Cardiac septum (tissue), 1 donor: ENCODE results near the gene CAMK1. TPM values are rescaled to one million over a fixed set of nuclear protein-coding genes. Genes with fewer than 3 reads are reported as not detected.

Experiments used
- DNase-seq: peaks from one replicate; pipeline ENCODE4 v3.0.0-alpha.2; 2020; ENCODE audit warnings: low spot score
- intact Hi-C: fragments of 100-400 bp; cut with DNase I; formaldehyde crosslinking; loops from one replicate; pipeline ENCODE4 v1.14.0; 2022
- long read RNA-seq: library from polyadenylated mRNA; unstranded; transcript quantifications from one replicate; pipeline ENCODE4 v2.0.0, GENCODE V29; 2021
- total RNA-seq: library from RNA; stranded (reverse); fragmentation: NEBNext Ultra II Directional; extraction: Animal tissue kit (Norgen Biotek cat#: 25700); gene quantifications from one replicate; pipeline ENCODE4 v1.2.1, GENCODE V29; 2021
- donor health status: DM: no; HTN: no; CAD: no.

The CAMK1 gene
- total RNA-seq, result 10.0 TPM
- long read RNA-seq, transcript CAMK1-201 (12 exons, 1,488 nt), result major isoform, 9 of 19 reads
- long read RNA-seq, partial matches to known transcripts, result 2 of 19 reads
- long read RNA-seq, other reads (novel, unspliced or antisense), result 8 of 19 reads

DNA sequence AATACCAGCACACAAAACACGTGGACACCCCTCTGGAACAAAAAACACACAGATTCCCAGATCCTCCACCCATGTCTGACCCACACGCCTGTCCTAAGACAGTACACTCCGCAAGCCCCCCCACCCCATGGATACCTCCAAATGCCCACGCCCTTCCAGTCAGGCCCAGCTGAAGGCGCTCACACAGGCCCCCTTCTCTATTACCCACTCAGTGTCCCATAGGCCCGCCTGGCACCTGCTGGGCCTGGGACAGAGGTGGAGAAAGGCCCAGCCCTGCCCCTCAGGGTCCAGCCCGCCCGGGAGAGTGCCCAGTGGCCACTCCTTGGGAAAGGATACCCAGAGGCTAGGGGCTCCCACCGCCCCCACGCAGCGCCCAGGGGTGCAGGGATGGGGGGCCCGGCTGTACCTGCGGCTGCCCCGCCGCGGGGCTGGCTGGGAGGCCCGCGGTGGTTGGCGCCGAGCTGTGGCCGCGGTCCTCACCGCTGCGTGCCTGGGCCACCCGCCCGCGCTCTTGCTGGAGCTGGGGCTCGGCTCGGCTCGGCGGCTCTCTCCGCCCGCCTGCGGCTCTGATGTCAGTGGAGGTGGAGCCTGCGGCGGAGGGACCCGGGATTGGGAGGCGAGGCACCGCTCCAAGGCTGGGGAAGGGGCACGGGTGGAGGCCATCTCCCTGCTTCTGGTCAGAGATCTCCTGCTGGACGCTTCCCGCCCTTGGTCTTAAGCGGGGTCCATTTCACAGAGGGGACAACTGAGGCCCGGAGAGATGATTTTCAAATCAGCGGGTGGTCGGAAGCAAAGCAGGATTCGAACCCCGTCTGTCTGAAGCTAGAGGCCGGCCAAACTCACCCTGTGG lies at the start of gene CAMK1:
CAMK1 (minus strand) TSS at position 522 of the 850 bp plus-strand sequence. CDS start 2,198 bp downstream, outside the sequence.
- DNase-seq, result peak; percentile 91
- intact Hi-C loops, result loop anchor here (2.0 kb wide), 1 partner anchor 19 kb away; no protein-coding TSS in a partner anchor

DNA sequence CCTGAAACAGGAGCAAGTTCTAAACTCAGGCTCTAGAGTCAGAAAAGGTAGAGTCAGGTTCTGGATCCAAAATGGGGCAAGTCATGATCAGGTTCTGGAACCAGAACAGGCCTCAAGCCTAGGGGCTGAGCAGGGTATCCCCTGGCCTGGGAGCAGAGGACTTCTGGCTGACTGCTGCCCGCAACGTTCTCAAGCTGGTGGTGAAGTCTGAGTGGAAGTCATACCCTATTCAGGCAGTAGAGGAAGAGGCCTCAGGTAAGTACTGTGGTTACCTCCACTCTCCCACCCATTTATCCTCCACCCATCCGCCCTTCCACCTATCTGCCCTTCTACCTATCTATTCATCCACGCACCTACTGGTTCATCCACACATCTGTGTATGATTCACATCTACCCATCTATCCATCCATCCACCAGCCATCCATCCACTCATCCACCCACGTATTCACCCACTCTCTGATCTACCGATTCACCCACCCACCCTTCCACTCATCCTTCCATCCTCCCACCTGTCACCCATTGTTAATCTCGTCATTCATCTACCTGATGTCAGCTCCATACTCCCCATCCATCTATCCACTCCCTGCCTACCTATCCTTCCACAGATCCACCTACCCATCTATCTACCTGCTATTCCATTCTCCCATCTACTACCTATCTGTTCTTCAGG lies 49.1 kb upstream of the CAMK1 start:
- intact Hi-C loops, result no loop called here
- no peak for DNase-seq

DNA sequence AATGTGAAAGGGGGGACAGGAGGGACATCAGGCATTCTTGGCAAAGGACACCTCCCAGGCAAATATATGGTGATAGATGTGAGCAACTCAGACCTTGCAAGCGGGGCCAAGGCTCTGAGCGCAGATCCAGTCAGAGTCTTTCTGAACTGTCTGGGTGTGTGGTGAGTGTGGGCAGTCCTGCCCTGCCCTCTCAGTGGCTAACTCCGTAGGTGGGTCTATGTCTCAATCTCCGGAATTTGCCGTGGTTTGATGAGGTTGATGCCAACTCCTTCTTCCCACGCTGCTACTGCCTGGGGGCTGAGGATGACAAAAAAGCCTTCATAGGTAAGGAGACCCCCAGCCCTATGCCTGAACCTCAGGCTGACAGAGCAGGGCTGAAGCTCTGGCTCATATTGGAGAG lies 47.7 kb upstream of the CAMK1 start:
- intact Hi-C loops, result no loop called here
- no peak for DNase-seq

DNA sequence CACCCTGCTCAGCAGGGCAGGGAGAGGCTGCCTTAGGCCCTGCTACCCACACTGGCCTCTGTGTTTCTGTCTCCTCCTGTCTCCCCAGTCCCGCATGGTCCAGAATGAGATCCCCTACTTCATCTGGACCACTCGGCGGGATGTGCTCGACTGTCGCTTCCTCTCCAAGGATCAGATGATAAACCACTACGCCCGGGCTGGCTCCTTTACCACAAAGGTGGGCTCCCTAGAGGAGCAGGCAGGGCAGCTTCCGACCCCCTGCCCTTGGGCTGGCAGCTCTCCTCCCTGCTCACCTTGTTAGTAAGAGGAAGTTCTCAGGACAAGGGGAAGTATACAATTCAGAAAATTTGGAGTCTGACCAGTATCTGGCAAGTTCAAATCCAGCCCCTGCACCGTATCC lies 46.2 kb upstream of the CAMK1 start:
- intact Hi-C loops, result no loop called here

DNA sequence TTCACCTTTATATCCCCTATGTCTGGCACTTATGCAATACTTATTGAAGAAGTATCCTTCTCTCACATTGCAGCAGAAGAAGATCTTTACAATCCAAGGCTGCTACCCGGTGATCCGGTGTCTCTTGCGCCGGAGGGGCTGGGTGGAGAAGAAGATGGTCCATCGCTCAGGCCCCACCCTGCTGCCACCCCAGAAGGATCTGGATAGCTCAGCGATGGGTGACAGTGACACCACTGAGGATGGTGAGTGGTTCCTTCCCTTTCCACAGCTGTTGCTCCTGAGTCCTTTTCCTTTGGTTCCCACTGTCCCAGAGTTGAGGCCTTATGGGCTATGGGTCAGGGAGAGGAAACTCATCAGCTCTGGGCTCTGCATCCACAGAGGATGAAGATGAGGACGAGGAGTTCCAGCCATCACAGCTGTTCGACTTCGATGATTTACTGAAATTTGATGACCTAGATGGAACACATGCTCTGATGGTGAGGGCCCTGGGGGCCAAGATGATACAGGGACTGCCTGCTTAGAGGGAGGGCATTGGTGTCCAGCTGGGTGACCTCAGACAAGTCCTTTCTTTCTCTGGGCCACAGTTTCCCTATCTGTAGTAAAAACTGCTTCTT lies 43.2 kb upstream of the CAMK1 start:
- no peak for DNase-seq
- intact Hi-C loops, result no loop called here

More for the DNA sequence above, 46.2 kb upstream of the CAMK1 start:
- DNase-seq, result no peak

DNA sequence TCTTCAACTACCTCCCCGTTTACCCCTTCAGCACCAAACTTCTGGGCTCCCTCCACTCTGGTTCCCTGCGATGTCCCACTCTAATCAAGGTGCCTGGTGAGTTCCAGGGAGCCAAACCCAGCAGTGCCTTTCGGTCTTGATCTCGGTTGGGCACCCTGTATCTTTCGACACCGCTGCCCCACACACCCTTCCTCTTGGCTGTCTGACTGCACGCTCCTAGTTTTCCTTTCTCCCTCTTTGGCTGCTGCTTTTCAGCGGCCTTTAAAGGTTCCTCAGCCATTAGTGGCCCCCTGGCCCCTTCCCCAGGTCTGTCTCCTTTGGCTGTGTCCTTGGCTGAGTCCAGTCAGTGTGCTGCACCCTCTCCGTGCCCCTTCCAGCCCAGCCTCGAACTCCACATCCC lies 41.1 kb upstream of the CAMK1 start:
- DNase-seq, result no peak
- intact Hi-C loops, result loop anchor here (1.0 kb wide), 1 partner anchor 19 kb away; the partner anchor contains the start of gene TADA3

DNA sequence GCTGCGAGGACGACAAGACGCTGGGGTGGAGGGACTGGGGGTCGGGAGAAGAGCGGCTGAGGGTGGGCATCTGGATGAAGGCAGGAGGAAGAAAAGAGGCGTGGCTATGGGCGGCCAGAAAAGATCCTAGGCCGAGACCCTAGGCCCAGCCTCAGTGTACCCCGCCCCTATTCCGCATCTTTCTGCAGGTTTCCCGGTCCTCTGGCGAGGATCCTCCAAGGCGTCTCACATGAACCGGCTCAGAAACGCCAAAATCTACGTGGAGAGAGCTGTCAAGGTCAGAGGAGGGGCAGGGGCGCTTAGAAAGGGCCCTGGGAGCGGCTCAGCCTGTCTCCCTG lies 40.7 kb upstream of the CAMK1 start:
- DNase-seq, result no peak
- intact Hi-C loops, result loop anchor here (1.0 kb wide), 1 partner anchor 18 kb away; the partner anchor contains the start of gene TADA3

DNA sequence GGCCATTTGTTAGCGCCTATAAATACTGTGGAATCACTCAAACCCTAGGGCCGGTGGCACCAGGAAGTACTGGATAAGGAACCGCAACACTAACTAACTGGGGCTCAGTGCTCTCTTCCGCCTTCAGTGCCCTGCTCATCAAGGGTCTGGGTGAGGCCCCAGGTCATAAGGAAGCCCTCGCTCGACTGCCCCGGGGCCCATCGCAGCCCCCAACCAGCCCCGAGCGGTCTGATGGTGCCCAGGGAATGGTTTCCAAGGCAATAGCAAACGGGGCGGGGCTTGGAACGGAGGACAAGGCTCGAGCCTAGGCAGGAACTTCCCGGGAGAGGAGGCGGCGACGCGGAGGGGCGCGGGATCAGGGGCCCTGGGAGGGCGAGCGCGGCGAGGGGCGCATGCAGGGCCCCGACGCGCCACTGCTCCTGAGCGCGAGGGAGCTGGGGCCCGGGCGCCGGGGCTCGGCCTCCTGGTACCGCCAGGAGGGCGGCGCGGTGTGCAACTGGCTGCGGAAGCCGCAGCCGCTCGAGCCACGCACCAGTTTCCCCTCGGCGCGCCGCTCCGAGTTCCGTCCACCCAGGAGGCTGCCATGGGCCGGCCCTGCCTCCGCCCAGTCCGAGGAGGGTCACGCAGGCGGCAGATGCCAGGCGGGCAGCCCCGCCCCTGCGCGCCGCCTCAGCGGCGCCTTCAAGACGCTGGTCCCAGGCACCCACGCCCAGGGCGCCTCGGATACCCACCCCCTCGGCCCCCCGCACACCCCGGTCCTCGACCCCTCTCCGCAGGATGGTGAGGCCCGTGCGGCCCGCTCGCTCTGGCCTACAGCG lies 40.1 kb upstream of the CAMK1 start, which contains the start of gene TTLL3:
TTLL3 (plus strand) TSS at position 648 of the 818 bp plus-strand sequence. CDS start 400 bp downstream, outside the sequence.
- DNase-seq, result peak; percentile 89
- intact Hi-C loops, result loop anchor here (1.0 kb wide), 1 partner anchor 18 kb away; the partner anchor contains the start of gene TADA3

DNA sequence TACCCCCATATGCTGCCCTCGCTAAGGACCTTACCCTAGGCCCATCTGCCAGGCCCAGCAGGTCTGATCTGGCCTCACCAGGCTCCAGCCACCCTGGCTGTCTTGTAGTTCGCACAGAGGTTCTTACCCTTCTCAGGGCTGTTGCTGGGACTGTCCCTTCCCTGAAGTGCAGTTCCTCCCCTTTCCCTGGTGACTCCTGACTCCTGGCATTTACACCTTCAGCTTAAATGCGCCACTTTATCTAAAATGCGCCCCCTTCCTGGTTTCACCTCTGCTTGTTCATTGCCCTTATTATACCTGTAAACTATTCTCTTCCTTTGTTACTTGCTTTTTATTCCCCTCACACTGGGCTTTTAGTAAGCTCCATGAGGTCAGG lies 39.5 kb upstream of the CAMK1 start:
- no peak for DNase-seq
- intact Hi-C loops, result no loop called here

DNA sequence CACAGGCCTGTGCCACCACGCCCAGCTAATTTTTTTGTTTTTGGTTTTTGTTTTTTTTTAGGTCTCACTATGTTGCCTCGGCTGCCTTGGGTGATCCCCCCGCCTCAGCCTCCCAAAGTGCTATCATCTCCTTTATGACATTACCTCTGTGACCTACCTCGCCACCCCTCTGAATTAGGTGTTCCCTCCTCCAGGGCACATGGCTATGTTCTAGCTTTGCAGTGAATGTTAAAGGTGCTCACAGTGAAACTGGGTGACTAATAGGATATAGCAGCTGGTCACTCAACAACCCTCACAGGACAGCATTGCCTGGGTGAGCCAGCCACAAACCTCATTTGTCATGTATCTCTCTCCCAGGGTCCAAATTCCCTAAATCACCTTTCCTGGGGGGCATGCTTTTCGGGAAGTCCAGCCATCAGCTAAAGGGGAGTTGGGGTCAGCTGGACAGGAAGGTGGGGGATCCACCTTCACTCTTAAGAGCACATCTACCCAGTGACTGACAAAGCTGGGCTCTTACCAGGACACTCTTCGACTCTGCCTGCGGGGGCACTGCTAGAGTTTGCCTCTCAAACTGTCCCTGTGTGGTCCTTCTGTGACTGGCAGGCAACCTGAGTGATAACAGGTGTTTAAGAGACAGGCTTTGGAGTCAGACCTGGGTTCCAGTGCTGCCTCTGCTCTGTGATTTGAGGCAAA lies 38.7 kb upstream of the CAMK1 start:
- DNase-seq, result no peak

DNA sequence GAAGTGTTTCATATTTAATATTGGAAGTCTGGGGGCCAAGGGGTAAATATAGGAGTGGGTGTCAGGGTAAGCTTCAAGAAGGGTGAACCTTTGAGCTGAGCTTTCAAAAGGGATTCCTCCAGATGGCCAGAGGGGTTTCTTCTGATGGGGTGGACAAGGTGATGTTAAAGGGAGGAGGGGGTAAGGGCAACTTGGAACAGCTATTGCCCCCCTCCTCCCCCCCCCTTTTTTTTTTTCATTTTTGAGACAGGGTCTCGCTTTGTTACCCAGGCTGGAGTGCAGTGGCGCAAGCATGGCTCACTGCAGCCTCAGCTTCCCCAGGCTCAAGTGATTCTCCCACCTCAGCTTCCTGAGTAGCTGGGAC lies 38.2 kb upstream of the CAMK1 start:
- intact Hi-C loops, result no loop called here
- no peak for DNase-seq

More for the DNA sequence above, 38.7 kb upstream of the CAMK1 start:
- intact Hi-C loops, result no loop called here

DNA sequence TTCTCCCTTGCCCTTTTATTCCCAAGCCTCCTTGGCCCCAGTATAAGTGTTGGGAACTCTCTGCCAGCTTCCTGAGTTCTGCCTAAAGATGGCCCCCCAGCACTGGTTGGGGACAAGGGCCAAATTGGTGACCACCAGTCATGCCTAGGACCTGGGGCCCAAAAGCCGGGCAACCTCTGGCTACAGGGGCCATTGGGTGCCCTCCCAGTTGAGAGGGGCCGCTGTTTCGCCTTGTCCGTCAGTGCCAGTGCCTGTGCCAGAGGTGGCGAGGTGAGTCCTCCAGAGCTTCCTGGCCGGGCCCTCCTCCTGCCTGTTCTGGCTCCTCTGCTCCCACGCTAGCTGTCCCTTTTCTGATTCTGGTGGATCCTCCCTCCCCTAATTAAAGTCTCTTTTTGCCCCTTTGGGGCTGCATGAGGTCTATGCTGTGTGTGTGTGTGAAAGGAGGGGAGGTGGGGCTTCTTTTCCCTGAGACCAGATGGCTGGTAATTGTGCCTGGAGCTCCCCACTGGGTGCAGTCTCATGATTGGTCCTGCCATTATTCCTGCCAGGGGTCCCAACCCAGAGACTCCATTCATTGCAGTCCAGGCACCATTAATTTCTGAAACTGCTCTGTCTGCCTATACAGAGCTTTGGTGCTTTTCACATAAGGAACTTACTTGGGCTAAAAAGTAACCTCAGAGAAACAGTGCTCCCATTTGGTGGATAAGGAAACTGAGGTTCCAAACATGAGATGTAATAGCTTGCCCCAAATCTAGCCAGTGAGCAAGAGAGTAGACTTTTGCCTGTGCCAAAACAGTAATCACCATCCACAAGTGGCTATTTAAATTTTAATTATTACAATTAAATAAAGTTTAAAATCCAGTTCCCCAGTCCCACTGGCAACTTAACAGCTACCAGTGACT lies 37.2 kb upstream of the CAMK1 start:
- intact Hi-C loops, result no loop called here
- no peak for DNase-seq

DNA sequence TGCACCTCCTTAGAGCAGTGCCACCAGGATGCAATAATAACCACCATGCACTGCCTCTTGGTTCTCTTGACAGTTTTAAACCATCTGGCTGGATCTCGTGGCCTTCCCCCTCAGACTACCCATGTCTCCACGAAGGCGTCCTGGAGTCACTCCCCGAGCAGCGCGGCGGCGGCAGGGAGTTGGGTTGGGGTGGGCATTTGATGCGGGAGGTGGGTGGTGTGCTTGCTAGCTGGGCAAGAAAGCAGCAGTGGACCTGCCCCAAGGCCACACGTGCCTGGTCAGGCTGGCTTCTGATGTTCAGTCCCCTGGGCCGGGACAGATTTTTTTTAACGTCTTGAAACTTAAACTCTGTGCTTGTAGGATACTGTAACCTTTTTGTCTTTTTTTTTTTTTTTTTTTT lies 36.4 kb upstream of the CAMK1 start:
- intact Hi-C loops, result no loop called here
- DNase-seq, result no peak

DNA sequence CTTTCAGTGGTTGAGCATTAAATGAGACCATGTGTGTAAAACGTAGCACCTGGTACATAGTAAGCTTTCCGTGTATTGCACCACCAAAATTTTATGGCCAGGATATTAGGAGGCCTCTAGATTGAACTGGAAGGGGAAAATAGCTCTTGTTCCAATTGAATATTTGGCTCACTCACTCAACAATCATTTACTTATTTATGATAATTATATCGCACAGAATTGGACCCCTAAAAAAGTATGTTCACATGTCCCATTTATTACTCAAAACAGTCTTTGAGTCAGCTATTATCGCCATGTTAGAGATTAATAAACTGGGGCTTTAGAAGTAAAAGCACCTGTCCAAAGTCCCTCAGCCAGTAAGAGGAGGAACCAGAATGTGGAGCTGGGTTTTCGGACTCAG lies 35.2 kb upstream of the CAMK1 start:
- intact Hi-C loops, result no loop called here
- DNase-seq, result no peak

DNA sequence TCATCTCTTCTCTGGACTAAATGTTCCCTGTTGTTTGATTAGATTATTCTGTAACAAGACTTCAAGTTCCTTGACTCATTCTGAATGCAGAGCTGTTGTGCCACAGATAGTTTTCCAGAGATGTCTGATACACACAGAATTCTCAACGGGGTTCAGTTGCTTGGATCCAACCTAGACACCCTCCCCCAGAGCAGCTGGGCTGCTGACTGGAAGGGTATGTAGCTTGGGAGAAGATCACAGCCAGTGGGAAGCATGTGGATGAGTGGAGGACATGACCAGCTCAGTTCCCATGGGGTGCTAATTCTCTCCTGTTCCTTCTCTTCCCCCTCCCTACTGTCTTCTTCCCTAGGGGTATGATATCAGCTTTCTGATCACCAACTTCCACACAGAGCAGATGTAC lies 33.7 kb upstream of the CAMK1 start:
- no peak for DNase-seq
- intact Hi-C loops, result no loop called here

DNA sequence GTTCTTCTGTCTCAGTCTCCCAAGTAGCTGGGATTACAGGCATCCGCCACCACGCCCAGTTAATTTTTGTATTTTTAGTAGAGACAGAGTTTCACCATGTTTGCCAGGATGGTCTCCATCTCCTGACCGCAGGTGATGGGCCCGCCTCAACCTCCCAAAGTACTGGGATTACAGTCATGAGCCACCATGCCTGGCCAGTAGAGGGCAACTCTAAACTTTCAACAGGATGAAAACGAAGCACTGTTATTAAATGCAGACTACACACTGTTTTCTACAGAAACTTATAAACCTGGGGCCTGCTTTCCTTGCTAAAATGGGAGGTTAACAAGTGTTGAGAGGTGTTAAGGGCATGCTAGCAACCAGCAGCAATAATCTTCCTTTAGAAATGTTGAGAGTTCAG lies 30.8 kb upstream of the CAMK1 start:
- no peak for DNase-seq
- intact Hi-C loops, result no loop called here

DNA sequence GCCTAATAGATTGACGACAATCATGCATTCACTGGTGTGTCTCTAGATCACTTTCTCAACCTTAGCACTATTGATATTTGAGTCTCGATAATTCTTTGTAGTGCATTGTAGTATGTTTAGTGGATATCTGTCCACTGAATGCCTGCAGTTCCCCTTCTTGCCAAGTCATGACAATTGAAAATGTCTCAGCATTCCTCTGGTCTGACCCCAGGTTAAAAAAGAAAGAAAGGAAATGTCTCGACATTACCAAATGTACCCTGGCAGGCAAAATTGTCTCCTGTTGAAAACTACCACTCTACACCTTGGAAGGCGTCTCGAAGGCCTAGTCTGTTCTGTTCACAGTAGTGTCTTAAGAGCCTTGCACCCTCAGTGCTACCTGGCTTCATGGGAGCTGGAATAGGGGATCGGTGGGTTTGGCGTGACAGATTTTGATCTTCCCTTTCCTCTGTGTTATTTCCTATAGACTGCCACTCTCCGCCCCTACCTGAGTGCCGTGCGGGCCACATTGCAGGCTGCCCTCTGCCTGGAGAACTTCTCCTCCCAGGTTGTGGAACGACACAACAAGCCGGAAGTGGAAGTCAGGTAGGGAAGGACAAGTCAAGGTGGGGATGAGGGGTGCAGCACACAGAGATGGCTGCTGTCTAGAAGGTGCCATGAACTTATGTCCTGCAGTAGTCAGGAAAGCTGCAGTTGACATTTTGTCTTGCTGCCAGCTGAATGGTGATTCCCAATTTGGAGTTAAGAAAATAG lies 27.6 kb upstream of the CAMK1 start:
- intact Hi-C loops, result no loop called here
- no peak for DNase-seq
